NCI-H526 (cell line): ENCODE data around the gene CRADD.
A peak's percentile ranks its signal among the peaks of the same experiment; 100 is the strongest.
"Not testable (repeated sequence)": the region's sequence is repeated elsewhere in the genome, so short reads cannot be mapped to it uniquely, and the experiment has no call there.

ENCODE experiments used
- DNase-seq, 2 experiments: peaks; one replicate each; lab custom pipeline; 2025; lab: John Stamatoyannopoulos, UW

The CRADD gene

DNA sequence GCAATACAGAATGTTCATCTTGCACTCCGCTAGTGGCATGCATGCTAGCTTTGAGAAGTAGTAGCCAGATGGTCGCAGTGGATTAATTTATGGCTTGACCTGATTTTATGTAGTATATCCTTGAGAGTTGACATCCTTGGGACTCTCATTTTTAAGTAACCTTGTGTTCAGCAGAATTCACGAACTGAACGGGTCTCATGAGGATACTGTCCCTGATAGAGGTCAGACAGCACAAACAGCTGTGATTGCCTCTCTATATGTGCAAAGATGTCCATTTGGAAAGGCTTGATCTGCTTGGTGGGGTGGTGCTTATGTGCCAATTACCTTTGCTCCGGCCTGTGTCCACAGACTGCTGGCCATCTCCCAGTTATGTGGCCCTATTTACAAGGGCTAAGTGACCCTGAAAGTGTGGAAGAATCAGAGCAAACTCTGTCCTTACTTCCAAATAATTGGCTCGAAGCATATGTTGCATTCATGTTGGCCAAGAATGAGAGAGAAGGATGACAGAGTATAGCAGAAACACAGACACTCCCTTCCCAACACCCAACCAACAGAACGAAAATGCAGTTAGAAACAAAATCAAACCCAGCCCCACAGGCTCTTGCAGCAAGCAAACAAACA, 167.1 kb downstream of the CRADD start:
- DNase-seq = no peak

DNA sequence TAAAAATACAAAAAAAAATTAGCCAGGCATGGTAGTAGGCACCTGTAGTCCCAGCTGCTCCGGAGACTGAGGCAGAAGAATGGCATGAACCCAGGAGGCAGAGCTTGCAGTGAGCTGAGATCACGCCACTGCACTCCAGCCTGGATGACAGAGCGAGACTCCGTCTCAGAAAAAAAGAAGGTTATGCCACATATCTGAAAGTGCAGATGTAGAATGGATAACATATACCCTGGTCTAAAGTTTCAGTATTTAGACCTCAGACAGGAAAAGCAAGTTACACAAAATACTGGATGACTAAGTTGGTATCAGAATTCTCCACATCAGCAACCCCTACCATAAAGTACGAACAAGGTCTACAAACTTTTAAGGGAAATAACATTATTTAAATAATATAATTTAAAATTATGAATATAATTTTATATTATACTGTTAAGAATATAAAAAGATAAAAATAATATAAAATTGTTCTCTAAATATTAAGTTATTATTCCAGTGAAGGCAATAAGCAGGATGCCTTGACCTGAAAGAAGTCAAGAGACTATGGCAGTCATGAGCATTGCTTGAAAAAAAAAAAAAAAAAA, 169.9 kb downstream of the CRADD start:
- no peak for DNase-seq

DNA sequence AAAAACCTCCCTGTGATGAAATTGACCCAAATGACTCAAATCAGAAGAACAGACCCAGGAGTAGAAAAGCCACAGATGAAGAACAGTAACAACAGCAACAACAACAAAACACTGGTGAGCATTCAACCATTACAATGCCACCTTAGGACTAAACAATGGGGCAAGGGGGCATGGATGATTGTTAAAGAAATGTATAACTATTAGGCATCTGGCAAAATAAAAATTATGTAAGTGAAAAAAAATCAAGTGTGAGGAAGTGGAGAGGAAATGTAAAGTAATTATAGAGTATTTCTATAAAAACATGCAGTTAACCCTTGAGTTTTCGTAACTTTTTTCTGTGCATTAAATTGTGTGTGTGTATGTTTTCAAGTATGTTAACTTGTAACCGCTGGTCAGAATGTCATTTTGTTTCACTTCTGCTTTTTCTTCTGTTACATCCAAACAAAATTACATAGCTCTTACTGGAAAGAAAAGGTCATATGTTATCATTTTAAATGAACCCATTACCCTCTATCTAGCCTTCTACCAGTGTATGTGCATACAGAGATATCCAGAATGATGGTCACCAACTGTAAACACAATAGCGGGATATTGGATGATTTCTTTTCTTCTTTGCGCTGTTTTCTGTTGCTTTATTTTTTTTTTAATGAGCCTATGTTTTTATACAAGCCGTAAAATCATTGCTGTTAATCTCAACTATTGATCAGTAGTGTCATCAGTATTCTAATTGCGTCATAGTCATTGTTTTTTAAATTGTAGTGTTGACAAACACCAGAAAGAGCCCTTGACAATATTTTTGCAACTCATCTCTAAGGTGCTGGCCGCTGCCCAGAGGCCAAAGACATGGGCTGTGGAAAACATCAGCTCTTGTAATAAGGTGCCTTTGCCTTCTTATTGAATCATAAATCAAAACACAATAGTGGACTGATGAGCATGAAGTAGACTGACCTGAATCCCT, 170.6 kb downstream of the CRADD start:
- DNase-seq = no peak

DNA sequence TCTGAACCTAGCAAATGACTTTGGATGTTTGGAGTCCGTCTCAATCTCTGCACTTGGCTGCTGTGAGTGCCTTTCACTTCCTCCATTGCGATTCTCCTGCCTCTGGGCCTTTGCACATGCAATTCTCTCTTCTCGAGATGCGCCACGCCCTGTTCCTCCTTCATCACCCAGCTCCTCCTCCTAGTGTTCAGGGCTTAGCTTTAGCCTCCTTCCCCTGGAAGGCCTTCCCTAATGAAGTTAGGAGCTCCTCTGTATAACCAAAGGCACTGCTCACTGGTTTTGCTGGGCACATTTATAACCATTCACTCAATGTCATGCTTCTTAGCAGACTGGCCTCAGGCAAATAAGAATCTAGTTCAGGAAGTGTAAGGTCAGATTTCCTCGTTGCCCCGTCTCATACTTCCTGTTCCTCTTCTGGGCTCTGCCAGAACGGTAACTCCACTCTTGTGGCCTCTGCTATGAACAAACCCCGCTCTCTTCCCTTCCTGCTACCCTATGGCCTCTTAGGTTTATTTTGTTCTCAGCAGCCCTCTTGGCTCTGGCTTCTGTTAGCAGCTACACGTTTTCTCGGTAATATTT, 171.4 kb downstream of the CRADD start:
- no peak for DNase-seq

DNA sequence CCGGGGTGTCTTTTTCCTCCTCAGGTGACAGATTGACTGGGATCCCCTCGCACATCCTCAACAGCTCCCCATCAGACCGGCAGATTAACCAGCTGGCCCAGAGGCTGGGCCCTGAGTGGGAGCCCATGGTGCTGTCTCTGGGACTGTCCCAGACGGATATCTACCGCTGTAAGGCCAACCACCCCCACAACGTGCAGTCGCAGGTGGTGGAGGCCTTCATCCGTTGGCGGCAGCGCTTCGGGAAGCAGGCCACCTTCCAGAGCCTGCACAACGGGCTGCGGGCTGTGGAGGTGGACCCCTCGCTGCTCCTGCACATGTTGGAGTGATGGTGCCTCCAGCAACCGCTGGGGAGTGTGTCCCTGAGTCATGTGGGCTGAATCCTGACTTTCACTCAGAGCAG, 172.8 kb downstream of the CRADD start:
- no peak for DNase-seq

DNA sequence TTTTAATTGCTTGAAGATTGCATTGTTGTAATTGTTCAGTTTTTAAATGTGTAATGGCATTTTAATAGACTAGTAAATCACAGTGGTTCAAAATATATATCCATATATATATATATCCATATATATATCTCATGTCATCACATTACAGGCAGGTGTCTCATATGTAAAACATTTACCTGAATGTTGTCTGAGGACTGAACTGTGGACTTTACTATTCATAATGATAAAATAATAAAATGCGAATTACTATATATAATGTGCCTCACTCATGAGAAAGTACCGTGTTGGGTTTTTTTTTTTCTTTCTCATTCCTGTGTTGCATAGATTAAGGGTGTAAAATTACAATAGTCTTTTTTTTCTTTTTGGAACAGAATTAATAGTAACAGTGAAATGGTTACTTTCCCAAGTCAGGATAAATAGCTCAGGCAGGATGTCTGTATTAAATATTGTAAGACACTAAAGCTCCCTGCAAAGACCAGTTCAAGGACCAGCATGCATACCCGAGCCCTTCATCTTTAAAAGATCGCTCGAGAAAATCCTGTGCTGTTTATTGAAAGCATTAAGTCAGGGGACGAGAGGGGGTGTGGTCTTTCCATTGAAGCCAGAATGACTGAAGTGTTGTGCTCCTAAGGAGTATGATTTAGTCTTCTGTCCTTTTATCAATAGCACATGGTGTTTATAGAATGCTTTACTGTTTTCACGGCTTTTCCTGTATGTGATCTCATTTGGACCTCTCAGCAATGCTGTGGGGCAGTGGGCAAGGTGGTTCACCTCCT, 173.5 kb downstream of the CRADD start:
- DNase-seq = no peak

DNA sequence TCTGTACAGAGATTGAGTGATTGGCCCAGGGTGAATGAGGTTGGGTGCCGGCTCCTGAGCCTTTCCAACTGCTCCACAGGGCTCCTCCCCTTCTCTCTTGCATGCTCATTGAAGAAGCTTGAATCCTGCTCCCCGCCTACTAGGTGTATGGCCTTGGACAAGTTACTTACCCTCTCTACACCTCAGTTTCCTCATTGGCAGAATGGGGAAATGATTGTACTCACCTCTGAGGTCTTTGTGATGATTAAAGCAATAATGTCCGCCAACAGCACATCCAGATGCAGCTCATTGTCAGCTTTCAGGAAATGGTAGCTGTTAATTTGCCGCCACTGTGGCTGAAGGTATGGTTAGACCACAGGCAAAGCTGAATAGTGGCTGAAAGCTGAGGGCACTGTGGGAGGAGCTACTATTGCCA, 174.1 kb downstream of the CRADD start:
- DNase-seq = no peak

DNA sequence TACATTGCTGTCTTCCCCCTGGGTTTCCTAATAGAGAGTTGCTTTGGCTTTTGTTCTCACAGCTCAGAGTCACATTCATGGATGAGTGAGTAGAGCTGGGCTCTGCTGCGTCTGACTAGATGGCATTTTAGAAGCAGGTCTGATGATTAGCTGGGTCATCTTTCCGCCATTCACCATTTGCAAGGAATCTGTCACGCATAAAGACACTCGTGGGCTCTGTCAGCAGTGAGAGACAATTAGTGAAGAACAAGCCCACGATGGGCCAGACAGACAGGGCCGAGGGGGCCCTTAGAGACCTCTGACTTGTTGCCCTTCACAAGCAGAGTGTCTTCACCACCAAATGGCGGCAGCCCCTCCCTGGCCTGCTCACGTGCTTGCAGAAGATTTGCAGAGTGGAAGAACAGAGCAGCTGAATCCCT, 175.0 kb downstream of the CRADD start:
- DNase-seq = no peak

DNA sequence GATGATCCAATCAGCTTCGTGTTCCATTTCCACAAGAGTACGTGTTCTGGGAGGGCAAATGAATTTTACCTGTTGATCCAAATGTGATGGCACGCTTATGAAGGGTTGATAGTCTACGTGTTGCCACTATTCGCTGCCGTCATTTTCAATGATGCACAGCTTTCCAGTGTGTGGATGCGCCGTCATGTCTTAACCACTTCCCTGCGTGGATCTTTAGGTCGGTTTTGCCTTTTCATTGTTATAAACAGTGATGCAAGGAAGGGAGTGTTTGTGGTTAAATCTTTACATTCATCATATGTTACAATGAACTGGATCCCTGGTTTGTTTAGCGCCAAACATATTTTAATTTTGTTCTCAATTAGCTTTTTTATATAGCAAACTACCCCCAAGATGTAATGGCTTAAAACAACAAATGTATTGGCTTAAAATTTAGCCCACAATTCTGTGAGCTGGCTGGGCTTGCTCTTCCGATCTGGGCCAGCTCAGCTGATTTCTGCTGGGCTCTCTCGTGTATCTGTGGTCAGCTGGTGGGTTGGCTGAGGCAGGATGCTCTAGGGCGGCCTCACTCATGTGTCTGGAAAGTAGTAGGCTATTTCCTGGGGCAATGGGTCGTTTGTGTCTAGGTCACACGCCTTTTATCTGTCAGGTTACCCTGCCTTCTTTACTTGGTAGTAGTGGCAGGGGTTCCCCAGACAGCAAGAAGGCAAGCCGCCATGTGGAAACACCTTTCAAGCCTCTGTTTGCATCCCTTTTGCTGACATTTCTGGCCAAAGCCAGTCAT, 176.7 kb downstream of the CRADD start:
- DNase-seq = no peak

DNA sequence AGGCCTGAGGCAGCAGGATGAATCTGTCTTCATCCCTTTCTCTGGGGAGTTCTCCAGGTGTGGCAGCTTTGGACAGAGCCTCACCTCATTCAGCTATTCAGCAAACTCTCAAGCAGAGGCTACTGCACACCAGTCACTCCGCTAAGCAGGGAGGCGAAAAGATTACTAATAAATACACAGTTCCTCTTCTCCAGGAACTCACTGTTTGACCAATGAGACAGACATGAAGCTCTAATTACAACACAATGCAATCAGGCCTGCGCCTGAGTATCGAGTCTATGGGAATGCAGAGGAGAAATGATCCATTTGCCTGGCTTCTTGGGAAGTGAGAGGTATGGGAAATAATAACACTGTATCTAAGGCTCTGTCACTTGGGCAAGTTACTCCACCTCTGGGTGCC, 178.1 kb downstream of the CRADD start:
- DNase-seq = no peak

DNA sequence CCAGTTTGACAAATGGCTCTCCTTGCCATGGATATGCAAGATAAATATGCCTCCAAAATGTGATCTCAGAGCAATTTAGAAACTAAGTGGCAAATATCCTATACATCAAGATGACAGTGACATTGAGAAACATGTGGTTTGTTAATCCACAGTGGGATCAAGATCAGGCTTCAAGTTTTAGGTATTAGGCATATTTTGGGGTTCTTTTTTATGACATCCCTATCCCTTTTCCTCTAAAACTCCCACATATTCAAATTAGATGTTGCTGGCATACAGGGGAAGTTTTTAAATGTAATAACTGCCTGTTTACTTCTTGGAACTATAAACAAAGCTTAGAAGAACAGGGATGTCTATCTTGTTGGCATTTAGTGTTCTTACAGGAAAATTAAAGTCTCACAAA, 179.4 kb downstream of the CRADD start:
- no peak for DNase-seq

DNA sequence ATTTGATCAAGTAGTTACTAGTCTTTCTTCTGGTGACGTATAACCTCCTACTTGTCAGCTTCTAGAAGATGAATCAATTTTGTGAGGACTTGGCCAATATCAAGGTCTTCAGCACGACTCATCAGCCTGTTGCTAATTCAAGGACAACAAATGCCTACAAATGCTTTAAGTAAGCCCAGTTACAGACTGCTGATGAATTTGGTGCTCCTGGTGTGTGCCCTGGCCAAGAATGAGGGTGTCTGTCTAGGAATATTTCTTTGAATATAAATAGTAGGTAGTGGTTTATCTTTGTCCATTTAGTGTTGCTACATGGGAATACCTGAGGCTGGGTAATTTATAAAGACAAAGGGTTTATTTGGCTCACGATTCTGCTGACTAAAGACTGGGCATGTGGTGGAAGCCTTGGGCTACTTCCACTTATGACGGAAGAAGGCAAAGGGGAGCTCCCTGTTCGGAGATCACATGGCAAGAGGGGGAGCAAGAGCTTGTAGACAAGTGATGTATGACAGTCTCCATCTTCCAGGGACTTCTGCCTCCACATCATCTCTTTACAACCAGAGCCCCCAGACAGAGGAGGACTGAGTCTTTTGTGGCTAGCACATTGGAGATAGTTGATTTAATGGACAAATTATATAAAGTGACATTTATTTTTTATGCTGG, 180.2 kb downstream of the CRADD start:
- DNase-seq = no peak

DNA sequence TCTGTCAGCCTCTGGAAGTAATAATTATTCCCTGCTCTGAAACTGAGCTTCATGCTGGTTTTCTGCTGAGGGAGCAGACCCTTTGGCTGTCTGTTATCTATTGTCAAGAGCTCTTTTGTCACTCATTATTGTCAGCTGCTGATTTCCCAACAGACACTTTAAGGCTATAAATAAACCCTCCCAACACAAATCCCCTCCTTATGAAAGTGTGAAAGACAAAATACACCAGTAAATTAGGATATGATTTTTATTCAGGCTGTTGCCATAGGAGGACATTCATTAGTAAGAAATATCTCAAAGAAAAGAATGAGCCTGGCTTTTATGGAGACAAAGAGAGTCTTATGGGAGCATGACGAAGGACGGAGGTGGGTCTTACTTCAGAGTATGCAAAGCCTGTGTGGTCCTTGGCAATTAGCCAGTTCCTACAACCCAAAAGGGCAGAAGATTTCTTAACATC, 180.8 kb downstream of the CRADD start:
- DNase-seq = peak in 1 of 2 experiments; percentile 14

DNA sequence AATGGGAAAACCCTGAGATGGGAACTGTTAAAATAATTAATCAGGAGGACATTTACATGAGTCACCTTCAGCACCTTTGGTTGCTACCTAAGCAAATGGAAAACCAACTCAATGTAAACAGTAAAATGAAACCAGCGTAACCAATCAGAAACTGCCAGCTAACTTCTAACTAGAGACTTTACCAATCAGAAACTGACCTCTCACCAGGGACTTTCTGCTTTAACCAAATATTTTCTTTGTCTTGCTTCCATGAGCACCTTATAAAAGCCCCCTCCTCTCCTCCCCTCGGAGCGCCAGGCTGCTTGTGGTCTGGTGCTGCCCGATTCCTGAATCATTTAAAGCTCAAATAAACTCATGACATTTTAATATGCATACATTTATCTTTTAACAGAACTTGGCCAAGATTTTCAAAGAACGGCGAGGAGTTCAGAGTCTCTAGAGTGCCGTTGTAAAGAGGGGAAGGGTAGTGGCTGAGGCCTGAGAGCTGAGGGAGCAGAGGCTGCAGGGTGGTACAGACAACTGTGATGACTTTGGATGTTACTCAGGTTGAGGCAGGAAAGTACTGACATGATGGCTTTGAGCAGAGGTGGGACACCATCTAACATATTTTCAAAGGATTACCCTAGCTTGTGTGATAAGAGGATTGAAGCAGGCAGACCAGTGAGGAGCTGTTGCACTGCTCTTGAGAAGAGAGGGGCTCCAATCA, 183.6 kb downstream of the CRADD start:
- DNase-seq = no peak

DNA sequence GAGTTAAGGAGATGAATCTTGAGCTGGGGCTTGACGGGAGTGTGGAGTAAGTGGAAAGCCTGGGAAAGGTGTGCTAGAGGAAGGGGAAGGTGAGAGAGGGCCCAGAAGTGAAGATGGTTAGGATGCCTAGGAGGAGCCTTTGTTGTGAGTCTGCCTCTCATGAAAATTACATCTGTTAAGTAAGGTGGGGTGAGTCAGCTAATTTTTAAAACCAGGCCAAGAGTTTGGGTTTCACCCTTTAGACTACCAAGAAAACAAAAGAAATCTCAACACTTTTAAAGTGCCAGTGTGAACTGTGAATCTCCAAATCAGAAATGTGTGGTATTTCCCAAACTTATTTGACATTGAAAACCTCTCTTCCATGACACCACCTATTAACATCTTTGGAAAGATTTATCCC, 185.2 kb downstream of the CRADD start:
- DNase-seq = no peak

DNA sequence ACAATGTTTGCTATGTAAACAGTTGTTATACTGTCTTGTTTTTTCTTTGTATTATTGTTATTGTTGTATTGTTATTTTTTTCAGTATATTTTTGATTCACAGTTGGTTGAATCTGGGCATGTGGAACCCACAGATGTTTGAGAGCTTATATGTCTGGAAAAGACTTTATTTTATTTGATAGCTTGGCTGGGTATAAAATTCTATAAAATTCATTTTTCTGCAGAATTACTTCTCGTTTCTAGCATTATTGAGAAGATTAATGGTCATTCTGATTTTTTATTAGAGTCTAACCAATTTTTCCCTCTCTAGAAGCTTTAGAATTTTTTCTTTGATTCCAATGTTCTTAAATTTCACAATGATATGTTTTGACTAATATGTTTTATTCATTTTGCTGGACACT, 188.6 kb downstream of the CRADD start:
- DNase-seq = no peak

DNA sequence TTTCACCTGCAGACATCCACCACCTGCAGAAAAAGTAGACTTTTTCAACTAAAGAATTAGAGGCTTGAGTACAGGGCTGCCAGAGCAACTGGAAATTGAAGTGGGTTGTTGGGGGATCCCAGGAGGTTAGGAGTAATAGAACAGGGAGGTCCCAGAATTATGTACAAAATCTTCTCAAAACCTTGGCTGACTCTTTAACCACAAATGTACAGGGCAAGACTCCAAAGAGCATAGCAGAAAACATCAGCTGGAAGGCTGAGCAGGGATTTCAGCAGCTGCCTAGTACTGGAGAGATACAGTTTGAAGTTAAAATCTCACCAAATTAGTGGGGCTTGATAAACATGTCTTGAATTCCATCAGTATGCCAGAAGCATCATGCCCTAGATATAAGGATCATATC, 191.6 kb downstream of the CRADD start:
- DNase-seq = no peak

DNA sequence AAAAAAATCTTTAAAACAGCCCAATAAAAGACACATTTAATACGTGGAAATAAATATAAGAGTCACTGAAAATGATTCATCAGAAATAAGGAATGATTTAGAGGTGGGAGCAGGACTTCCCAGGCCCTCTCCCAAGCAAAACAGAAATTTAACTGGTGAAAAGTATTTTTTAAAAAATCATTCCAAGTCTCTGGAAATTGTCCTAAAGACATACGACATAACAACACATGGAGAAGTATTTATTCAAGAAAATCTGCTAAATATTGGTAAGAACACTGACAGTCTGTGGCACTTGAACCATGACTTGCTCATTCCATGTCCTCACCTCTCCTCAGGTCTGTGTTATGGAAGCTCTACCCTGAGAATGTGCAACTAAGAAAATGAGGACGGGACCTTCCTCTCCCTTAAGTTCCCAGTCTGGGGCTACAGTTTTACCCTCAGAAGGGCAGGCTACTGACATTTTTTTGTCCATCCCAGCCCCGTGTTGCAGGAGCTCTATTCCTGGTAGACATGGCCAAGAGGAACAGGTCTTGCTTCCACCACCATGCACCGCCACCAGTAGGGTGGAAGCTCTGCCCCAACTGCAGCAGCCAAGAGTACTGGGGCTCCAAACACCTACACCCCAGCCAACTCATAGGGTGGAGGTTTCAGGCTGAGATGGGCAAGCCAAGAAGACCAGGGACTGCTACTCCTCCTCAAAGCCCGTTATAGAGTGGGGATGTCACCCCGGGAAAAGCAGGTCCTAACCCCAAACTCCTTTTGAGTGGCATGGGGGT, 193.0 kb downstream of the CRADD start:
- DNase-seq = no peak

DNA sequence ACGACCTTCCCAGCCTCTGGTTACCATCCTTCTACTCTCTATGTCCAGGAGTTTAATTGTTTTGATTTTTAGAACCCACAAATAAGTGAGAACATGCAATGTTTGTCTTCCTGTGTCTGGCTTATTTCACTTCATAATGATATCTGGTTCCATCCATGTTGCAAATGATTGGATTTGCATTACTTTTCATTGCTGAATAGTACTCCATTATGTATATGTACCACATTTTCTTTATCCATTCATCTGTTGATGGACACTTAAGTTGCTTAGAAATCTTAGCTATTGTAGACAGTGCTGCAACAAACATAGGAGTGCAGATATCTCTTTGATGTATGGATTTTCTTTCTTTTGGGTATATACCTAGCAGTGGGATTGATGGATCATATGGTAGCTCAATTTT, 194.4 kb downstream of the CRADD start:
- not testable (repeated sequence) for DNase-seq
